AG10803 (cell line): Measurements from ENCODE around the gene ADAM12.

Experiments
- DNase-seq: peaks from one replicate; pipeline ENCODE4 v3.0.0; 2010; ENCODE audit warnings: low read depth
- H3K4me3 ChIP-seq: 2 replicates; pipeline ENCODE4 v1.5.1; 2011; ENCODE audit warnings: mild to moderate bottlenecking, low read length, control low read depth
- CTCF ChIP-seq: conservative IDR thresholded peaks from 2 replicates; pipeline ENCODE4 v1.5.1; 2011; ENCODE audit warnings: mild to moderate bottlenecking, low read length, control low read depth, inconsistent platforms

Gene ADAM12

GRCh38 chr10:126127481-126128029 lies 260.7 kb downstream of the ADAM12 start:
- no peak overlapping the region for H3K4me3 ChIP-seq
- no peak for TF ChIP-seq CTCF
- DNase-seq = no peak

GRCh38 chr10:126126866-126127265 lies 261.4 kb downstream of the ADAM12 start:
- no peak for TF ChIP-seq CTCF
- DNase-seq = no peak
- no peak overlapping the region for H3K4me3 ChIP-seq

GRCh38 chr10:126126023-126126422 lies 262.3 kb downstream of the ADAM12 start:
- no peak for TF ChIP-seq CTCF
- DNase-seq = no peak
- H3K4me3 ChIP-seq = no peak overlapping the region

GRCh38 chr10:126124668-126125349 lies 263.5 kb downstream of the ADAM12 start:
- DNase-seq = peak; percentile 52
- TF ChIP-seq CTCF = no peak
- H3K4me3 ChIP-seq = no peak overlapping the region

GRCh38 chr10:126124046-126124445 lies 264.2 kb downstream of the ADAM12 start:
- no peak for TF ChIP-seq CTCF
- no peak for DNase-seq
- no peak overlapping the region for H3K4me3 ChIP-seq

GRCh38 chr10:126123466-126123865 lies 264.8 kb downstream of the ADAM12 start:
- no peak for DNase-seq
- no peak for TF ChIP-seq CTCF
- H3K4me3 ChIP-seq = no peak overlapping the region

- peak; percentile 41 for DNase-seq
- TF ChIP-seq CTCF = no peak
- H3K4me3 ChIP-seq = no peak overlapping the region
Measured at GRCh38 chr10:126122881-126123280, 265.4 kb downstream of the ADAM12 start.
